DOHH2 (cell line): Measurements from ENCODE around the gene ARF6.
"Not testable (repeated sequence)": the region's sequence is repeated elsewhere in the genome, so short reads cannot be mapped to it uniquely, and the experiment has no call there.

Source experiments
- H3F3A ChIP-seq: fragments of 200-600 bp; sonication (generic), shearing (Covaris generic); 2 replicates; pipeline ENCODE4 v1.6.0; 2016; ENCODE audit warnings: antibody characterized with exemption, mild to moderate bottlenecking; ENCODE audit not compliant: control insufficient read depth, insufficient read depth
- H3K27ac ChIP-seq: fragments of 200-600 bp; sonication (generic); 2 replicates; pipeline ENCODE4 v1.5.1; 2014; ENCODE audit warnings: low read depth, mild to moderate bottlenecking, low read length, moderate library complexity
- H3K27me3 ChIP-seq: fragments of 200-600 bp; sonication (generic); 2 replicates; pipeline ENCODE4 v1.6.1; 2014; ENCODE audit warnings: mild to moderate bottlenecking, low read length, mixed read lengths; ENCODE audit not compliant: control insufficient read depth
- H3K36me3 ChIP-seq: fragments of 200-600 bp; sonication (generic); 2 replicates; pipeline ENCODE4 v1.6.1; 2014; ENCODE audit warnings: mild to moderate bottlenecking, low read length, moderate library complexity, mixed read lengths; ENCODE audit not compliant: control insufficient read depth
- H3K4me1 ChIP-seq: fragments of 200-600 bp; sonication (generic); 2 replicates; pipeline ENCODE4 v1.6.1; 2014; ENCODE audit warnings: mild to moderate bottlenecking, low read length, mixed read lengths; ENCODE audit not compliant: control insufficient read depth
- H3K4me2 ChIP-seq: fragments of 200-600 bp; sonication (generic); 2 replicates; pipeline ENCODE4 v1.6.0; 2014; ENCODE audit warnings: mild to moderate bottlenecking, low read length, moderate library complexity
- H3K4me3 ChIP-seq: fragments of 200-600 bp; sonication (generic); 2 replicates; pipeline ENCODE4 v1.5.1; 2014; ENCODE audit warnings: mild to moderate bottlenecking, low read length, mixed read lengths
- H3K79me2 ChIP-seq: fragments of 200-600 bp; sonication (generic); 2 replicates; pipeline ENCODE4 v1.6.1; 2014; ENCODE audit warnings: mild to moderate bottlenecking, low read length, mixed read lengths; ENCODE audit not compliant: control insufficient read depth
- H3K9me2 ChIP-seq: fragments of 200-600 bp; sonication (generic); replicated peaks from 2 replicates; pipeline ENCODE4 v1.6.1; 2014; ENCODE audit warnings: mild to moderate bottlenecking, low read length, mixed read lengths; ENCODE audit not compliant: control insufficient read depth
- H3K9me3 ChIP-seq: fragments of 200-600 bp; sonication (generic); 2 replicates; pipeline ENCODE4 v1.6.1; 2014; ENCODE audit warnings: antibody characterized with exemption, low read length, mixed read lengths; ENCODE audit not compliant: control insufficient read depth, insufficient read depth
- H4K20me1 ChIP-seq: fragments of 200-600 bp; sonication (generic); 2 replicates; pipeline ENCODE4 v1.6.0; 2014; ENCODE audit warnings: low read depth, mild to moderate bottlenecking, antibody characterized with exemption, low read length, moderate library complexity; ENCODE audit not compliant: control insufficient read depth, insufficient read depth
- CTCF ChIP-seq: fragments of 200-600 bp; sonication (generic); IDR thresholded peaks from one replicate; pipeline ENCODE4 v1.5.1; 2014; ENCODE audit warnings: antibody characterized with exemption, mild to moderate bottlenecking, low read depth, low read length; ENCODE audit not compliant: poor library complexity, severe bottlenecking
- EZH2phosphoT487 ChIP-seq: fragments of 200-600 bp; sonication (generic); IDR thresholded peaks from 2 replicates; pipeline ENCODE4 v1.6.1; 2017; ENCODE audit warnings: borderline replicate concordance, mild to moderate bottlenecking, antibody characterized with exemption, low read length, moderate library complexity, mixed read lengths

ARF6 gene

GRCh38 chr14:49934646-49935045, 41.8 kb downstream of the ARF6 start:
- Histone ChIP-seq H3K4me1 (peaks cover 34% of the 10 kb centered on the region), H4K20me1 (no peaks in the 10 kb centered on the region), H3K4me2 (no peak overlapping the region), H3K9me2 (no peaks in the 10 kb centered on the region), H3K36me3 (no peaks in the 10 kb centered on the region), H3K4me3 (no peak overlapping the region), H3K79me2 (no peaks in the 10 kb centered on the region), H3K27ac (no peak overlapping the region), H3K27me3 (no peaks in the 10 kb centered on the region), H3F3A (peaks cover 16% of the 10 kb centered on the region), H3K9me3 (peaks cover 7% of the 10 kb centered on the region; the same call in 1 of the 2 replicates)
- no peak for TF ChIP-seq CTCF
- TF ChIP-seq EZH2phosphoT487 = no peak

- TF ChIP-seq CTCF (no peak), EZH2phosphoT487 (no peak)
- Histone ChIP-seq H3K79me2 (no peaks in the 10 kb centered on the region), H3F3A (peaks cover 17% of the 10 kb centered on the region), H3K4me2 (no peak overlapping the region), H3K4me1 (peaks cover 34% of the 10 kb centered on the region), H3K36me3 (no peaks in the 10 kb centered on the region), H3K9me2 (no peaks in the 10 kb centered on the region), H3K27me3 (no peaks in the 10 kb centered on the region), H3K4me3 (no peak overlapping the region), H3K27ac (no peak overlapping the region), H3K9me3 (peaks cover 9% of the 10 kb centered on the region; the same call in 1 of the 2 replicates), H4K20me1 (no peaks in the 10 kb centered on the region)
These were observed 42.6 kb downstream of the ARF6 start for GRCh38 chr14:49935526-49935925.

GRCh38 chr14:49936246-49936645, 43.4 kb downstream of the ARF6 start:
- not testable (repeated sequence) for H3K79me2 ChIP-seq, H3K36me3 ChIP-seq, H4K20me1 ChIP-seq, H3K27ac ChIP-seq, H3K9me2 ChIP-seq, H3K4me2 ChIP-seq, H3K27me3 ChIP-seq, H3K9me3 ChIP-seq, H3K4me3 ChIP-seq
- peaks cover 34% of the 10 kb centered on the region for H3K4me1 ChIP-seq
- H3F3A ChIP-seq = peaks cover 19% of the 10 kb centered on the region

- not testable (repeated sequence) for H3K36me3 ChIP-seq, H3K4me2 ChIP-seq, H3K79me2 ChIP-seq, H3K9me2 ChIP-seq, H4K20me1 ChIP-seq, H3K27ac ChIP-seq, H3K27me3 ChIP-seq, H3K4me3 ChIP-seq, H3K9me3 ChIP-seq
- H3K4me1 ChIP-seq = peaks cover 30% of the 10 kb centered on the region
- peaks cover 17% of the 10 kb centered on the region for H3F3A ChIP-seq
These were observed 44.0 kb downstream of the ARF6 start for GRCh38 chr14:49936882-49937281.

- not testable (repeated sequence) for H3K36me3 ChIP-seq, H4K20me1 ChIP-seq, H3K4me3 ChIP-seq, H3K9me2 ChIP-seq, H3K79me2 ChIP-seq, H3K4me2 ChIP-seq, H3K27ac ChIP-seq, H3K27me3 ChIP-seq, H3K9me3 ChIP-seq
- H3F3A ChIP-seq = peaks cover 12% of the 10 kb centered on the region
- H3K4me1 ChIP-seq = peaks cover 22% of the 10 kb centered on the region
These were observed 46.3 kb downstream of the ARF6 start for GRCh38 chr14:49939215-49939614.
